Measurements from ENCODE around the gene IL21R. TPM values are rescaled to one million over a fixed set of nuclear protein-coding genes. Genes with fewer than 3 reads are reported as not detected.

Gene IL21R
- total and polyA plus RNA-seq, 10 of the 15 experiments (the other 5 are each of a cell fraction or from before 2014, with no cell fraction given): 5.3 to 138 (median 82.5) TPM

DNA sequence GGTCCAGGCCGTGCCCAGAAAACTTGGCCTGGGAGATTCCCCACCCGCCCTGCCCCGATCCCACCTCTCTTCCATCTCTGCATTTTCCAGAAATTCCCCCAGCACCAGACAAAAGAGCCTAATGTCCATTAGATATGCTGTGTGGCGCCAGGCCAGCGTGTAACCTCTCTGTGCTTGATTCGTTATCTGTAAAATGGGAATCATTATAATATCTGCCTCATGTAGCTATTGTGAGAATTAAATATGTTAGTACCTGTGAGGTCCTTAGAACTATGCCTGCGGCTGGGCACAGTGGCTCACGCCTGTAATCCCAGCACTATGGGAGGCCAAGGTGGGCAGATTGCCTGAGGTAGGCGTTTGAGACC is 33.6 kb upstream of the IL21R start:
- no peaks in the 10 kb centered on the region for H3K79me2 ChIP-seq (ENCODE audit: control insufficient read depth, insufficient read depth, low read length)
- FAIRE-seq (no peak), DNase-seq (ENCODE audit: low read depth, low spot score) (no peak), ATAC-seq (no peak)
- no TSS peak for BruUV-seq (replicated peaks)
- in situ Hi-C loops (cut with MboI): loop anchor here (25.0 kb wide), 1 partner anchor 1531 kb away; no protein-coding TSS in a partner anchor
- H3K4me1 ChIP-seq (ENCODE audit: control insufficient read depth, insufficient read depth, low read length): peaks cover 40% of the 10 kb centered on the region
- no peak overlapping the region for H3K9ac ChIP-seq (ENCODE audit: control insufficient read depth, insufficient read depth, low read length)
- H4K20me1 ChIP-seq (ENCODE audit: control insufficient read depth, insufficient read depth): no peaks in the 10 kb centered on the region
- peak overlapping the region; percentile 87 for H3K4me2 ChIP-seq (ENCODE audit: control insufficient read depth, insufficient read depth)
- 60% methylated on average over 9 of the region's 9 CpGs for WGBS (ENCODE audit: insufficient coverage, insufficient replicate concordance, low lambda C conversion rate, missing lambda C conversion rate)
- ChIA-PET RAD21 (ENCODE audit: unreplicated experiment) (interaction anchor here (0.7 to 6.5 kb wide), 38 partner anchors 9 to 258 kb away, joined by 3 to 168 read pairs (median 8); partner anchors contain the start of genes IL21R and KDM8), SMC1A (ENCODE audit: uncharacterized antibody, unreplicated experiment) (interaction anchor here (0.9 to 5.5 kb wide), 37 partner anchors 7 to 217 kb away, joined by 3 to 152 read pairs (median 9); partner anchors contain the start of genes IL21R and KDM8), POLR2A (interaction anchor here (0.6 to 4.2 kb wide), 13 partner anchors 30 to 259 kb away, joined by 3 to 31 read pairs (median 5); partner anchors contain the start of genes IL21R and KDM8), CTCF (interaction anchor here (0.5 to 11.8 kb wide), 43 partner anchors 11 to 538 kb away, joined by 3 to 259 read pairs (median 6); partner anchors contain the start of genes IL21R and KDM8)
- H3K27me3 ChIP-seq (replicated peaks in 1 of 2; ENCODE audit: control insufficient read depth in 2 of 2, insufficient read depth in 2 of 2, low read length in 1 of 2): no peaks in the 10 kb centered on the region
- TF ChIP-seq CREB1 (IDR thresholded peaks at IDR 0.05; ENCODE audit: low read depth) (no peak), NR2C2 (IDR thresholded peaks at IDR 0.05; ENCODE audit: borderline replicate concordance, control insufficient read depth, insufficient read length, low read depth) (no peak)
- TF ChIP-seq, protein P1, sequence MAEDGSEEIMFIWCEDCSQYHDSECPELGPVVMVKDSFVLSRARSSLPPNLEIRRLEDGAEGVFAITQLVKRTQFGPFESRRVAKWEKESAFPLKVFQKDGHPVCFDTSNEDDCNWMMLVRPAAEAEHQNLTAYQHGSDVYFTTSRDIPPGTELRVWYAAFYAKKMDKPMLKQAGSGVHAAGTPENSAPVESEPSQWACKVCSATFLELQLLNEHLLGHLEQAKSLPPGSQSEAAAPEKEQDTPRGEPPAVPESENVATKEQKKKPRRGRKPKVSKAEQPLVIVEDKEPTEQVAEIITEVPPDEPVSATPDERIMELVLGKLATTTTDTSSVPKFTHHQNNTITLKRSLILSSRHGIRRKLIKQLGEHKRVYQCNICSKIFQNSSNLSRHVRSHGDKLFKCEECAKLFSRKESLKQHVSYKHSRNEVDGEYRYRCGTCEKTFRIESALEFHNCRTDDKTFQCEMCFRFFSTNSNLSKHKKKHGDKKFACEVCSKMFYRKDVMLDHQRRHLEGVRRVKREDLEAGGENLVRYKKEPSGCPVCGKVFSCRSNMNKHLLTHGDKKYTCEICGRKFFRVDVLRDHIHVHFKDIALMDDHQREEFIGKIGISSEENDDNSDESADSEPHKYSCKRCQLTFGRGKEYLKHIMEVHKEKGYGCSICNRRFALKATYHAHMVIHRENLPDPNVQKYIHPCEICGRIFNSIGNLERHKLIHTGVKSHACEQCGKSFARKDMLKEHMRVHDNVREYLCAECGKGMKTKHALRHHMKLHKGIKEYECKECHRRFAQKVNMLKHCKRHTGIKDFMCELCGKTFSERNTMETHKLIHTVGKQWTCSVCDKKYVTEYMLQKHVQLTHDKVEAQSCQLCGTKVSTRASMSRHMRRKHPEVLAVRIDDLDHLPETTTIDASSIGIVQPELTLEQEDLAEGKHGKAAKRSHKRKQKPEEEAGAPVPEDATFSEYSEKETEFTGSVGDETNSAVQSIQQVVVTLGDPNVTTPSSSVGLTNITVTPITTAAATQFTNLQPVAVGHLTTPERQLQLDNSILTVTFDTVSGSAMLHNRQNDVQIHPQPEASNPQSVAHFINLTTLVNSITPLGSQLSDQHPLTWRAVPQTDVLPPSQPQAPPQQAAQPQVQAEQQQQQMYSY (CRISPR knock-in tag; IDR thresholded peaks at IDR 0.05): no peak
- peaks cover 12% of the 10 kb centered on the region; the same call in 2 of the 3 replicates for H3K9me3 ChIP-seq (replicated peaks; ENCODE audit: control insufficient read depth, insufficient read depth, low read length)
- H3K36me3 ChIP-seq (ENCODE audit: control insufficient read depth in 2 of 2, insufficient read depth in 2 of 2, low read length in 1 of 2): peaks cover 0 to 5% of the 10 kb centered on the region in 2 experiments; a peak in 3 of 4 replicates
- intact Hi-C loops (cut with micrococcal nuclease; ENCODE audit: unreplicated experiment): loop anchor here (1.0 to 5.0 kb wide), 5 partner anchors 51 to 213 kb away; no protein-coding TSS in a partner anchor
- H2AFZ ChIP-seq (ENCODE audit: control insufficient read depth, low read depth, low read length): no peak overlapping the region; the same call in 1 of the 2 replicates
- peak overlapping the region; percentile 95; the same call in 1 of the 2 replicates for H3K27ac ChIP-seq (ENCODE audit: control insufficient read depth, insufficient read depth)
- H3K4me3 ChIP-seq: no peak overlapping the region
